CD4-positive, alpha-beta T cell treated with Interferon alpha-2 for 1 hour (primary cell): ENCODE results near the gene KLHL25.

Experiments used
- DNase-seq, 2 donors: peaks; one replicate each; pipeline ENCODE4 v3.0.0-alpha.2; 2020 to 2022

Gene KLHL25

DNA sequence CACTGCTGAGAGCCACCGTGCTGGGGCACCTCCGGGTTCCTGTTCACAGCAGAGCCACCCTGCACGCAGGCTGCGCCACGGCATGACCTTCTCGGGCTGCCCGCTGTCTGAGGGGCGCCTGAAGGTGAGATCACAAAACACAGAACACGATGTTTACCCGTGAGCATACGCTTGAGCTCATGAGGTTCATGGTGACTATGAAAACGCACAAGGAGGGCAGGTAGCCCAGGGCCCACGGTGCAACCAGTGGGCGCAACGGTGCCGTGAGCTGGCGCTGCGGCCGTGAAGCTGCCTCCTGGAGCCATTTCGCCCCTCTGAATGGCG lies 36.1 kb downstream of the KLHL25 start:
- DNase-seq = no peak

DNA sequence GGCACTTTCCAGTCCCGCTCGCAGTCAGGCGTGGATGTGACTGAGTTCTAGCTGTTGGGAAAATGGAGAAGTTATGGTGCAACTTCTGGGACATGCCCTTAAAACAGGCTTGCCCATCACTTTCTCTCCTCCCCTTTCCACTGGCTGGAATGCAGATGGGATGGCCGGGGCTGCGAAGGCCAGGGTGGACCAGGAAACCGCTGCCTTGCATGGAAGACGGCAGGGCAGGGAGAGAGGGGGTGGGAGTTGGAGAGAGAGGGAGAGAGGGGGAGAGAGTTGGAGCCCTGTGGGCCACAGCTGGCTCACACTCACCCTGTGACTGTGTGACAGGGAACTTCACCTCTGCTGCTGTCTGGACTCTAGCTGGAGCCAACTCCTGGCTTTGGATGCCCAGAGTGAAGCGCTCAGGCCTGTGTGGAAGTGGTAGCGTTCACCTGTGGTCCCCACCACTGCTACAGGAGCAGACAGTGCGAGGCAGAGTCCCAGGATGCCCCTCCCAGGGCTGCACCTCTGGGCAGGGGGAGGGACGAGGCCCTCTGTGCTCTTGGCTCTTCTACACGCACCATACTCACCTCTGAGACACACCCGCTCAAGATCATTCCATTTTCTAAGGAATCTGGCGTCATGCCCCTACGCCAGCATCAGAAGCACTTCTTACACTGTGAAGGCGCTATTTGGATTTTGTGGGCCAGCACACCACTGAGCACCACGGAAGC lies 36.6 kb downstream of the KLHL25 start:
- no peak for DNase-seq

DNA sequence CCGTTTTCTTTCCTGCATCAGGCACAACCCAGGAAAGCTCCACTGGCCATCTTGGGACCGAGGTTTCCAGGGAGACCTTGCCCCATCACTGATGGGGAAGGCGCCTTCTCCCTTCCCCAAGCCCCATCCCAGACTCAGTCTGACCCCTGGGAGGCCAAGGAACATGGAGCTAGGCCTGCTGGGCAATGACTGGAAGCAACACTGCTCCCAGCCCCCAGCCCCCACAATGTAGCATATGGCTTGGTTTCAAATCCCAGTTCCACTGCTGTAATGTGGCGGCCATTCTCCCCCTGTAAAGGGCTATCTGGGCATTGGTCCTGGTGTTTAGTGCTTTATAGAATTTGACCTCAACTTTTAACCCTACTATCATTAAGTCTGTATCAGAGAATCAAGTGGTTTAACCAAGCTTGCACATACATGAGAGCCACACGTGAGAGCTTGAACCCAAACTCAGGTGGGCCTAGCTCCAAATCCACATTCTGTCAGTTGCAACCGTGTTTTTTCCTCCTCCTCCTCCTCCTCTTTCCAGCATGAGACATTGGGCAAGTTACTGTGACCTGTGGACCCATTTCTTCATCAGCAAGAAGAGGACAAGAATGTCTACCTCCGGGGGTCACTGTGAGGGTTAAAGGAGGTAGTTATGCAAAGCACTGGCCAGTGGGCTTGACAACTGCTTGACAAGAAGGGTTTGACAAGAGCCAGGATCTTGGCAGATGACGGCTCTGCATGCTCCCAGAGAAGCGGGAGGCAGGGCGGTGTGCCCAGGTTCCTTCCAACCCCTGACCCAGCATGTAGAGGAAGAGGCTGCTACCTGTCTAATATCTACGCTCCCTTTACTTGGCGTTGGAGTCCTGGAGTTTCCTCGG lies 37.4 kb downstream of the KLHL25 start:
- no peak for DNase-seq

DNA sequence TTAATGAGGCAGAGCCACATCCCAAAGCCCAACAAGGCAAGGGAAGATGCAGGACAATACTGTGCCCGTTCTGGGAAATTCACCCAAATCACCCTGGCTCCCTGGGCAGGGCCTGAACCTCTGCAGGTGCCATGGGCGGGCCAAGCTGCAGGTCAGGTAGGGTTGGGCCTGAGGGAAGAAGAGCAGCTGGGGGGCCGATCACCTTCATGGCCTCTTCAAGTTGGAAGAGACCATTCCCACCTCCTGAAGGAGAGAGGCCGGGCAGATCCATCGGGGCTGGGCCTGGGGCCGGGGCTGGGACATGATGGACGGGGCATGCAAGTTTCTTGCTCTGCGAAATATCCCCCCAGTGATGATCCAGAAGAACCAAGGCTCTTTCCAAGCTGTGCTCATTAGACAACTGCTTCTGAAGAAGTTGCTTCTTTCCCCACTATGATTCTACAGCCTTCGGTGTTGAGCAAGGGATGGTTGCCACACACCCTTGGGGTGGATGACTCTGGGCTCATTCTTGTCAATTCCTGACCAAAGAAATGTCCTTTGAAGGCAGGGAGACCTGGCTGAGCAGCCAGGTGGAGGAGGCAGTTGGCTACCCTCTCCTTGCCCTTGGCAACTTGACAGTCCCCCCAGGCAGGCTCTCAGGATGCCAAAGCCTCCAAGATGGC lies 38.2 kb downstream of the KLHL25 start:
- no peak for DNase-seq

DNA sequence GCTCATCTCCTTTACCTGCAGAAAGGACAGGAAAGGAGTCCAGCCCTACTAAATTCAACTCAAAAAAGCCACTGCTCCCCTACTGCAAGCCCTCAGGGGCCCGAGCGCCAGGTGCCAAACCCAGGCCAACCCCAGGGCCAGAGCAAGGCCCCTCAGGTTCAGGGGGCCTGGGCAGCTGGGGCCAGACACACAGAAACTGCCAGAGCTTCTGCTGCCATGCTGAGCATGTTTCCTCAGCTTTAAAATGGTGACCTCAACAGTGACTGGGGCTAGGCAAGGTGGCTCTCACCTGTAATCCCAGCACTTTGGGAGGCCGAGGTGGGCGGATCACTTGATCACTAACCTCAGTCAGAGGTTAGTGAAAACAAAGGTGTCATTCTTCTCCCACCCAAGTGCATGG lies 38.8 kb downstream of the KLHL25 start:
- no peak for DNase-seq

DNA sequence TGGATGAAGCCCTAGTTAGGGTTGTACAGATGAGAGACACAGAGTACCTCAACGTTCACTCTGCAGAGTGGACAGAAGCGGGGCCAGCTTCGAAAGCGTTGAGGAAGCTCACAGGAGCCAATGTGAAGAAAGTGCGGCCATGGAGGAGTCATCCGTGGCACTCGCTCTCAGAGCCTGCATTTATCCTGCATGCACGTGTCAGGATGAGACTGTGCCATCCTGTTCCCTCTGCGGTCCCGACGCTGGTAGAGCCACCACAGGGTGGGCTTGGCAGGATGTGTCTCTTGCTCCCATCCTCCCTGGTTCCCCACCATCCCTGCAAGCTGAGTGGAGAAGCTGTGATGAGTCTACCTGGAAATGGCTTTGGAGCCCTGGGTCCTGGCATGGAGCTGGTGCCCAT lies 39.3 kb downstream of the KLHL25 start:
- DNase-seq = no peak

DNA sequence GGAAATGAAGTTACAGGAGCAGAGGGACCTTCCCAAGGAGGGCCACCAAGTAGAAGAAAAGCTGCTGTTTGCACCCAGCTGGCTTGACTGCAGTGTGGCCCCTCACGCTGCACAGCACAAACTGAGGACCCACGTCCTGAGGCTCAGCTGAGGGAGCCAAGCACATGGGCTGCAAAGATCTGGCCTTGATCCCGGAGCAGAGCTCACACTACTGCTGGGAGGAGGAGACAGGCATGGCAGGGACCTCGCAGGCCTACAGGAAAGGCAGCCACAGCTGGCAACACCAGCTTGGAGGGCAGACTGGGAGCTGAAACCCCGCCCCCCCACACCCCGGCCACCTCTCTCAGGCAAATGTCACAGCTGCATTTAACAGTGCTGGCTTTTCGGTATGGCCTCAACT lies 39.7 kb downstream of the KLHL25 start:
- DNase-seq = no peak

DNA sequence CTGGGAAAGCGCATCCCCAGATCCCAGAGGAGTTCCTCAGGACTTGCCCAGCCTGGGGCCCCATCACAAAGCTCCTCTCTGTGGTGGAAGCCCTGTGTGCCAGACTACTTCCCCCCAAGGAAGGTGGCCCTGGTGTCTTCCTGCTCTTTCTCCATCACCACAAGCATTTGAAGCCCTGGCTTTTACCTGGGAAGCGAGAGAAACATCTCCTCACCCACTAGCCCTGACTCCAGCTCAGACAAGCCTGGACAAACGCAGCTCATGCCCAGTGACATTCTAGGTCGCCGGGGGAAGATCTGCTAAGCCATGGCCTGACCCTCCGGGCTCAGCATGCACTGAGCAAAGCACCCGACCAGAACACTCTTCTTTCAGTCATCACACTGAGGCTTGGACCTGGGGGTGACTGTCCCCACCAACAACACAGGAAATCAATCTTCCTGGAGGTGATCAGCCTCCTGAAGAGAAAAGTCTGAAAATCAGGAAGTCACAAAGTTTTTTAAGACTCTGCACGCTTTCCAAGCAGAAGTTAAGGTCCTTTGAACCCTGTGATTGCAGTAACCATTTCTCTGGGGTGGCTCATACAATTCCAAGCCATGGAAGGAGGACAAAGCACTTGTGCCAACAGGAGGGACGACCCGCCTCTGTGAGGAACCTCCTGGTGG lies 40.8 kb downstream of the KLHL25 start:
- no peak for DNase-seq

DNA sequence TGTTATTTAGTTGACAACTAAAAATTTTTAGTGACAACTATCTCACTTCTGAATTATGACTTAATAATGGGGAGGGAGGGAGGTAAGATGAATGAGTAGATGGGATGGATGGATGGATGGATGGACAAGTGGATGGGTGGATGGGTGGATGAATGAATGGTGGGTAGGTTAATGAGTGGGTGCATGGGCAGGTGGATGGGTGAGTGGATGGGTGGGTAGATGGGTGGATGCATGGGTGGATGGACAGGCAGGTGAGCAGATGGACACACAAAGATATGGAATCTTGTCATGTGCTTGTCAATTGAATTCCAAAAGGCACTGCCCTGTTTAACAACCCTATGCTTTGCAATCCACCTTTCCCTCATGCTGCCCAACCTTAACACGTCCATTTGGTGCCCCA lies 41.5 kb downstream of the KLHL25 start:
- no peak for DNase-seq

DNA sequence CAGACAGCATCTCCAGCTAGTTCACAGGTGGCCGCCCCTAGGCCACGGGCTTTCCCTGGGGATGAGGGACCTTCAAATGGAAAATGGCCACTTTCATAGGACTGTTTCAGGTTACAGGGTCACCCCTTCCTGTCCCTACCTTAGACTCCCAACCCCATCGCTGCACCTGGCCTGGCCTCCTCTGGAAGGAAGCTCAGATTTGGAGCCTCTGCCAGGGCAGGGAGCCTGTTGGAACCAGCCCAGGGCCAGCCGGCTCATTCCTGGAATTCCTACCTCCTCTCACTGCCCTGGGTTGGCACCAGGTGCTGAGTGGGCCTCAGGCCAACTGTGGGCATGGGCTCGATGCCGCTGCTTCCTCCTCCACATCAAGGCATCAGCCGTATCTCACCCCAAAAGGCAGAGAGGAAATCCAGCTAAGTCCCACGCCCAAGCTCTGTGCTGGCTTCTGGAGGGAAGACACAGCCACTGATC lies 42.2 kb downstream of the KLHL25 start:
- no peak for DNase-seq

DNA sequence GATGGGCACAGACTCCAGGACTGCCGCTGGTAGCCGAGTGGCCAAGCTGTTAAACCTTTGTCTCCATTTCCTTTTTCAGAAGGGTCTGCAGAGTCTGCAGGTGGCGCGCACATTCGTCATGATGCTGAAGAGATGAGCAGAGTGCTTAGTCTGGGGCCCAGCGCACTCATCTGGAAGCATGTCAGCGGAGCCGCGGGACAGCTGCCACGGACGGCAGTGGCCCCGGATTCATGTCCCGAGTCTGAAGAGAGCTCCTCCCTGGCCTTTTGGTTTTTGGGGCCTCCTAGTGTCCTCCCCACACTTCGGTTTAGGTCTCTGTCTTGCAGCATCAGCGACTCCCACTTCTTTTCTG lies 42.6 kb downstream of the KLHL25 start:
- no peak for DNase-seq

DNA sequence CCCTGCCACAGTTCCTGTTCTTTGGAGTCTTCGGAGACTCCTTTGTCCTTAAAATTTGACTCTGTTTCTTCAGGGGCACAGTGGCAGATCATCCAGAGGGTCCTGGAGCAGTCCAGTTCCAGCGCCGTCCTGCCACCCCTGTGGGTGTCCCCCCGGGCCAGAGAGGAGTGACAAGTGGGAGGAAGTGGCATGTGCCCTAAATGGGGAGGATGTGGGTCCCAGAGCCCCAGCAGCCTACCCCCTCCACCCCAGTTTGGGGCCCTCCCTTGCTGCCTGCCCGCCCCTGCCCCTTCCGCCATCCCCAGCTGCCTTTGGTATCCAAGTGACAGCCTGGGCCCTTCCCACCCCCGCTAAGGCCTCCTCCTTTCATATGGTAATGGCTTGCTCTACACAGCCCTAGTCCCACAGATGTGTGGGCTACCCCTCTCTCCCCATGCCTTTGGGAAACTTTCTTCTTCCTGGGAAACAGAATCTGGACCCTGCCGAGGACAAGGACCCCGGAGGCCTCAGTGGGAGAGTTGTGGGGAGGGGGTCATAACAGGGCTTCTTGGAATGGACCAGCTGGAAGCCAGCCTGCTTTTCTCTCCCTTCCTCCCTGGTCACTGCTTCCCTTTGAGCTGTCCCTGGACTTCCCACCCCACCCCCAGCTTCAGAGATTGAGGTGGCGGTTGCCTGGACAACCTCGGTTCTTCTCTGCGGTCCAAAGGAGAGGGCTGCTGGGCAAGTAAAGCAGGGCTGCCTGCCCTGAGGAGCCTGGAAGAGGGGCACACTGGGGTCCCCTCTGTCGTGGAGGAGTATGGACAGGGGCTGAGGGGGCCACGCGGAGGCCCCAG lies 43.2 kb downstream of the KLHL25 start:
- DNase-seq = no peak

DNA sequence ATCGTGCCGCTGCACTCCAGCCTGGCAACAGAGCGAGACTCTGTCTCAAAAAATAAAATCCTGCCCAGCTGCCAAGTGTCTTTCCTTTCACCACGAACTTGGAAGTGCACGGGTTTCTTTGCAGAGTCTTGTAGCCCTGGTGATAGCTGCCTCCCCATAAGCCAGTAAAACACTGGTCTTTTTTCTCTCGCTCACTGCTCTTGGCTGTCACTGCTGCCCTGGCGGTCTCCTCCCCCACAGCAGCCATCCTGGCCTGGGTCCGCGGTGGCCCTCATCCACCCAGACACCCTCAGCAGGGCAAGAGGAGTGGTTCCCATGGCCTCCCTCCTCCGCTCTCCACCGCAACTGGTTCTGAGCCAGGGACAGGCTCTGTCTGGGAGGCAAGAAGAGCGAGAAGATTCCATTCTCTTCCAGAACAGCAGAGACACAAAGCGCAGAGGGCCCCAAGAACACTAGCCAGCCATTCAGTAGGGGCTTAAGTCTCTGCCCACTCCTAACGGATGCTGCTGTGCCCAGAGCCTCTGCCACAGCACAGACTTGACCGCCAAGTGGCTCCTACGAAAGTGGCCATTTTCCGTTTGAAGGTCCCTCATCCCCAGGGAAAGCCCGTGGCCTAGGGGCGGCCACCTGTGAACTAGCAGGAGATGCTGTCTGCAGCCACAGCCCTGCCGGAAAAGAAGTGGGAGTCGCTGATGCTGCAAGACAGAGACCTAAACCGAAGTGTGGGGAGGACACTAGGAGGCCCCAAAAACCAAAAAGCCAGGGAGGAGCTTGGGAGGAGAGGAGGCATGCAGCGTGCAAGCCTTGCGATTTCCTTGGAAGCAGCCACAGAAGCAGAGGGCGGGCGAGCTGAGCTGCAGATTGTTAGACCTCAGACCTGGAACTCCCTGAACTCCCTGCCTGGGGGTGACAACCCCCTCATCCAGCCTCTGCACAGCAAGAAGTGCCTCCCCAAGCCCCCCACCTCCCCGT lies 44.1 kb downstream of the KLHL25 start:
- no peak for DNase-seq

DNA sequence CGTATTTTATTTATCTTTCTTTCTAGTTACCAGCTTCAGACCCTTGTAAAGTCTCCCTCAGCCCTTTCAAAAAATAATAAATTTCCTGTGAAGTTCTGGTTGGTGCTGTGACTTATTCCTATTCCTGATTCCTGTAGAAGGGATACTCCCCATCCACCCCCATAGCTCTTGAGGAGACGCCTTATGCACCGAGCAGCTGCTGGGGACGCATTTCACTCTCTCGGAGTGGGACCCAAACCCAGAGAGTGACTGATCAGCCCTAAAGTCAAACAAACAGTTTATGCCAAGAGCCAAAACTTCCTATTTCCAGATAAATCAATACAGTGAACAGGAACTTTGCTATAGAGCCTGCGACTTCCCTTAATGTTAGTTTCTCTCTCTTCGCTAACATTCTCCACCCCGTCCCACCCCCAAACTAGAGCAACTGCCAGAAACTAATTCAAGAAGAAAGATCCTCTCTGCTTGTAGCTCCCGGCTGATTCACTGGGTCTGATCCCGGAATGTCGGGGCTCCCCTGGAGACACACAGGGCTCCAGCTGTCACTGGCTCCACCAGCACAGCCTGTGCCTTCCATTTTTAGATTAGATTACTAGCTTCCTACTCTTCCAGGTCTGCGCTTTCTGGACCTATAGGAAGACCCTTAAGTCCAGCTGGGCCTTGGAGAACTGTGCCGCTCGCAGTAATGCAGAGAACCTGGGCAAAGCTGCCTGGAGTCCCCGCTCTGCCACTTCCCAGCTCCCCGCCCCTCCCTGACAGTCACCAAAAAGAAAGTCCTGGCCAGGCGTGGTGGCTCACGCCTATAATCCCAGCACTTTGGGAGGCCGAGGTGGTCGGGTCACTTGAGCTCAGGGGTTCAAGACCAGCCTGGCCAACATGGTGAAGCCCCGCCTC lies 45.2 kb downstream of the KLHL25 start:
- no peak for DNase-seq

DNA sequence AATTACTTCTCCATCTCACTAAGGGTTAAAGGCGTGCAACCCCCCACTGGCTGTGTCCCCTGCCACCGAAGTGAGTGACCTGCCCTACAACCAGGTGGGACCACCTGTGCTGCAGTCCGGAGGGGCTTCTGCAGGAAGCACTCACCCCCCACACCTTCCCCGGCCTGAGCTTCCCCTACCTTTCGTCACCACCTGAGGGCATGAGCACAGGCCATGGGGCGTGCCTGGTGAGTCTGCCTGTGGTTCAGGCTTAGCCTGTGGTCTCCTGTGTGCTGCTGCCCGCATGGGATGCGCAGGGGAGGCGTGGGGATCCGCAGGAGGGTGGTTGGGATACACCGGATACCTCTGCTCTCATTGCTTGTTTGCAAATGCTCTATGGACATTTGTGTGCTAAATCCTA lies 46.0 kb downstream of the KLHL25 start:
- no peak for DNase-seq

DNA sequence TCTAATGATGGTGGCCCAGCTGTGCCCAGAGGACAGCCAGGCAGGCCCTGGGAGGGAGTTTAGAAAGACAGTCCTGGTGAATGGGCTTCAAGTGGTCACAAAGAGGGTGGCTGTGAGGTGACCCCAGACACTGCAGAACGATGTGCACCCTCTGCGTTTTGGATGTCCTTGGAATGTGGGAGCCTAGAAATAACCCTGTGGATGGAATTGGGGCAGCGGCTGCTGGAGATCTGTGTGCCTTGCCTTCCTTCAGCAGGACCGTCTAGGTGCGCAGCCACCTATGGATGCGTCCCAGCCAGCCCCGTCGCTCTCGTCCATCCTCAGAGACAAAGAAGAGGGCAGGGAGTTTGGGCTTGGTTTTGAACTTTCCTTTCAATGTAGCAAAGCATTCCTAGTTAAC lies 46.5 kb downstream of the KLHL25 start:
- no peak for DNase-seq

DNA sequence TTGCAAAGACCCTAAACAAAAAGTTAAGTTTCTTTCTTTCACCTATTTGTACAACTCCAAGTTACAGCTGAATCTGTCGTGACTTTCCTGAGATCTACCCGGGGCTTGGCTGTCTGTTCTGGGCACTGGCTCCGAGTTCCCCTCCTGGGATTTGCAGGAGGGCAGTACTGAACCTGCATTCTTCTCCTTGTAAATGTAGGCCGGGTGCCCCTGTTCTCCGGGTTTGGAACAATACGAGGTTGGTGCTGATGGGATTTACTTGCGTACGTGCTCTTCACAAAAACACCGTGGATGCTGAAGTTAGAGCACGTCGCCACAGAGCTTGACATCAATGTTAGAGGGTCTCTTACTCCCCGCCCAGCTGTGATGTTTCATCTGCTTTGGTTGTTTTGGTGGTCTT lies 48.1 kb downstream of the KLHL25 start:
- DNase-seq = no peak

DNA sequence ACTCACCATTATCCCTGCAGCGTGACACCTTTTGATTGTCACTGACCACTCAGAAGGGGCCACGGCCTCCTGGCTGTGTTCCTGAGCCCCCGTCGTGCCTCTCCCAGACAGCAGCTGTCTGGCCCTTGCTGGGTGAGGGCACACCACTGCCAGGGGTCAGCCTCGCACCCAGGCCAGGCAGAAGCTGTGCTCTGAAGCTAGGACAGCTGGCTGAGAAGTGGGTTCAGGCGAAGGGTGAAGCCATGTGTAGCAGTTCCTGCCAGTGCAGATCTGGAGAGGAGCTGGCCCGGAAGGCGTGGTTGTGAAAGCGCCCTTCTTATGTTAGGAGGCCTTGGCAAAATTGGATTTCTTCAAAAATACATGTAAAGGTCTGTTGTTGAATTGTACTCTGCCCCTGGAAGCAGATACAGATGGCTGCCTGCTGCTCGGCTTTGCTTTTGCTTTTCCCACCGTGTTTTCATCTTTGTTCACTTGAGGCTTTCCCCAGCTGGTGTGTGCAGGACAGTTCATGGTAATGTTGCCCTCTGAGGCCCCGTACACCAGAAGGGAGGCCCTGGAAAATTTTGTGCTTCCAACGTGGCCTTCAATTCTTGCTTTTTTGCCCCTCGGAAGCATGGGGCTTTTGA lies 49.1 kb downstream of the KLHL25 start:
- DNase-seq = no peak

DNA sequence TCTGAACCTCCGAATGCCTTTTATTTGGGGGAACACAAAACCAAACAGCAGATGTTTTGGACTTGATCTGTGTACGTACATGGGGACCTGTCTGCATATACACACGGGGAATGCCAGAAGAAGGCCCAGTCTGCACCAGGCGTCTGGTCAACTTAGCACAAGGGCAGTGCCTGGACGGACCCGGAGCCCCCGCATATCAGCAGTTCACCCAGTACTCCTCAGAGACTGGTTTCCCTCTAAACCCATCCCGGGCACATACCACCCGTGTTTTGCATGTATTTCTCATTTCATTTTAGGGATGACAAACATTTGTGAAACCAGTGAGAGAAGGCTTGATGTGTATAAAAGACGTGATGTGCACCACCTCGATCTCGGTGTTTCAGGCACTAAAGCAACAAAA lies 49.7 kb downstream of the KLHL25 start:
- DNase-seq = no peak

DNA sequence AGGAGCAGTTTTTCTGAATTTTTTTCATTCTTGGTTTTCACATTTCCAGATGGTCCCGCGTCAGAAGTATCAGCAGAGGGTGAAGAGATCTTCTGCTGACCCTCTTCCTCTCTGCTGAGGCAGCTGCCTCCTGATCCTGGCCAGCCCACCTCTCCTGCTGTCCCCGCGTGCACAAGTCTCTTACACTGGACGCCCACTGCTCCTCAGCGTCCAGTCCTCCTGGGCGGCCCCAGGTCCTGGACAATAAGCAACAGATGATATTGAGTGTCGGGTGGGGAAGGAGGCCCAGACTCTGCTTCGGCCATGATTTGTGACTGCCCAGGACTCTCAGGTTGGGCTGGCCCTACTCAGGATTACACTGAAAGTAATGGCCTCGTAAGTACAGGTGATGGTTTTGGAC lies 50.1 kb downstream of the KLHL25 start:
- DNase-seq = no peak
